Heart left ventricle (tissue), 13 donors: ENCODE measurements around the gene CTTNBP2.

ENCODE experiments used
- POLR2A ChIP-seq, 2 donors: fragments of 450-650 bp; IDR thresholded peaks; one replicate each; pipeline ENCODE4 v1.6.1; 2017; ENCODE audit warnings: antibody characterized with exemption in 2 of 2, mild to moderate bottlenecking in 2 of 2, moderate library complexity in 2 of 2
- TF ChIP-seq, protein P1 (sequence below), 12 donors: fragments of 200-600 bp; sonication (generic) in 4 of 12; IDR thresholded peaks; one replicate each; pipeline versions ENCODE4 v1.5.0 to v1.8.0; 2018 to 2022; ENCODE audit warnings: antibody characterized with exemption in 12 of 12, mild to moderate bottlenecking in 5 of 12
- donor health status: ischemic (EF 13 %, LVEDD 7.1; RV severe dilation, severe dysfunction).
- donor health status: DM: no; HTN: yes; CAD: no.
- donor health status: DM: no; HTN: no; CAD: no.
- donor health status: ischemic (EF 25% LVEDD 6.9; RV normal size, moderate dysfunction).
- donor health status: ischemic (EF 25% LVEDD 5.7; RV mildly dilated, moderate dysfunction).
- donor health status: ischemic (EF 35%, LVEDD 5.7; RV mildly dilated, moderate dysfunction).
- donor health status: nonischemic (EF 11% LVEDD 7.7; RV severe dilation, severe dysfunction).
- donor health status: DM: yes; HTN: yes; CAD: no.
- donor health status: PGD.
- donor health status: ischemic (EF 29% LVEDD 5.4; RV normal size, mild dysfunction).
- donor health status: nonischemic (EF 23%, LVEDD 6.1; RV moderate dilation, normal function).

GRCh38 chr7:117759950-117760640, 113.1 kb downstream of the CTTNBP2 start:
- TF ChIP-seq POLR2A (IDR thresholded peaks at IDR 0.05) = no peak
- TF ChIP-seq, protein P1, sequence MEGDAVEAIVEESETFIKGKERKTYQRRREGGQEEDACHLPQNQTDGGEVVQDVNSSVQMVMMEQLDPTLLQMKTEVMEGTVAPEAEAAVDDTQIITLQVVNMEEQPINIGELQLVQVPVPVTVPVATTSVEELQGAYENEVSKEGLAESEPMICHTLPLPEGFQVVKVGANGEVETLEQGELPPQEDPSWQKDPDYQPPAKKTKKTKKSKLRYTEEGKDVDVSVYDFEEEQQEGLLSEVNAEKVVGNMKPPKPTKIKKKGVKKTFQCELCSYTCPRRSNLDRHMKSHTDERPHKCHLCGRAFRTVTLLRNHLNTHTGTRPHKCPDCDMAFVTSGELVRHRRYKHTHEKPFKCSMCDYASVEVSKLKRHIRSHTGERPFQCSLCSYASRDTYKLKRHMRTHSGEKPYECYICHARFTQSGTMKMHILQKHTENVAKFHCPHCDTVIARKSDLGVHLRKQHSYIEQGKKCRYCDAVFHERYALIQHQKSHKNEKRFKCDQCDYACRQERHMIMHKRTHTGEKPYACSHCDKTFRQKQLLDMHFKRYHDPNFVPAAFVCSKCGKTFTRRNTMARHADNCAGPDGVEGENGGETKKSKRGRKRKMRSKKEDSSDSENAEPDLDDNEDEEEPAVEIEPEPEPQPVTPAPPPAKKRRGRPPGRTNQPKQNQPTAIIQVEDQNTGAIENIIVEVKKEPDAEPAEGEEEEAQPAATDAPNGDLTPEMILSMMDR (IDR thresholded peaks at IDR 0.05) = no peak
